ENCODE measurements around the gene DGCR6.
"Not testable (repeated sequence)": the region's sequence is repeated elsewhere in the genome, so short reads cannot be mapped to it uniquely, and the experiment has no call there.

GRCh38 chr22:18953128-18953527 is 47.0 kb downstream of the DGCR6 start:
- TF ChIP-seq EZH2 (IDR thresholded peaks at IDR 0.05; ENCODE audit: borderline replicate concordance, control insufficient read depth, low read depth, low read length); SP1 (IDR thresholded peaks at IDR 0.05; ENCODE audit: low read depth, low read length); CREB1 (IDR thresholded peaks at IDR 0.05; ENCODE audit: low read depth): not testable (repeated sequence)
